HL-60 (cell line): Measurements from ENCODE around the gene DTNA.

Experiments
- GABPA ChIP-seq: IDR thresholded peaks from 2 replicates; pipeline ENCODE4 v1.6.1; 2012; ENCODE audit warnings: low read depth
- POLR2AphosphoS5 ChIP-seq: IDR thresholded peaks from 2 replicates; pipeline ENCODE4 v1.6.1; 2012; ENCODE audit warnings: low read depth
- SPI1 ChIP-seq: IDR thresholded peaks from 2 replicates; pipeline ENCODE4 v1.6.1; 2012; ENCODE audit warnings: low read depth, mild to moderate bottlenecking, borderline replicate concordance
- TF ChIP-seq, protein P1 (sequence below): IDR thresholded peaks from one replicate; pipeline ENCODE4 v1.5.1; 2011; ENCODE audit warnings: low read length, control low read depth, inconsistent platforms; ENCODE audit not compliant: insufficient read depth
- TF ChIP-seq, protein P2 (sequence below): IDR thresholded peaks from 2 replicates; pipeline ENCODE4 v1.6.1; 2012; ENCODE audit warnings: low read depth; ENCODE audit not compliant: insufficient replicate concordance

DNA sequence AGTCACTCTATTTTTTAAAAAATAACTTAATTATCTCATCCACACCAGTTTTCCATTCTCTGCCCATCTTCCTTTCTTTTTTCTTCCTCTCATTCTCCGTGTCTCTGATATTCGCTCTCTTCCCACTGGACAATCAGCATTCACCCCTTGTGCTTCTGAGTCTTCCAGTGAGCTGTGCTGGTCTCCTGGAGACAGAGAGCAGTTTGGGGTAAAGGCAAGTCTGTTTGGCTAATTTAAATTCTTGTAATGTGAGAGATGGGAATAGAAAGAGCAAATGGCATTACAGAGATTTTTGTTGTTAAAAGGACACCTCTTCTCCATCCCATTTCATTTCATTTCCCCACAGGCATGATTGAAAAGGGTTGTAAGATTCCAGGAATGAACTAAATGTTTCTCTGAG, 107.5 kb downstream of the DTNA start:
- TF ChIP-seq, protein P1, sequence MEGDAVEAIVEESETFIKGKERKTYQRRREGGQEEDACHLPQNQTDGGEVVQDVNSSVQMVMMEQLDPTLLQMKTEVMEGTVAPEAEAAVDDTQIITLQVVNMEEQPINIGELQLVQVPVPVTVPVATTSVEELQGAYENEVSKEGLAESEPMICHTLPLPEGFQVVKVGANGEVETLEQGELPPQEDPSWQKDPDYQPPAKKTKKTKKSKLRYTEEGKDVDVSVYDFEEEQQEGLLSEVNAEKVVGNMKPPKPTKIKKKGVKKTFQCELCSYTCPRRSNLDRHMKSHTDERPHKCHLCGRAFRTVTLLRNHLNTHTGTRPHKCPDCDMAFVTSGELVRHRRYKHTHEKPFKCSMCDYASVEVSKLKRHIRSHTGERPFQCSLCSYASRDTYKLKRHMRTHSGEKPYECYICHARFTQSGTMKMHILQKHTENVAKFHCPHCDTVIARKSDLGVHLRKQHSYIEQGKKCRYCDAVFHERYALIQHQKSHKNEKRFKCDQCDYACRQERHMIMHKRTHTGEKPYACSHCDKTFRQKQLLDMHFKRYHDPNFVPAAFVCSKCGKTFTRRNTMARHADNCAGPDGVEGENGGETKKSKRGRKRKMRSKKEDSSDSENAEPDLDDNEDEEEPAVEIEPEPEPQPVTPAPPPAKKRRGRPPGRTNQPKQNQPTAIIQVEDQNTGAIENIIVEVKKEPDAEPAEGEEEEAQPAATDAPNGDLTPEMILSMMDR = no peak
- TF ChIP-seq POLR2AphosphoS5 (no peak), GABPA (no peak), SPI1 (no peak)
- TF ChIP-seq, protein P2, sequence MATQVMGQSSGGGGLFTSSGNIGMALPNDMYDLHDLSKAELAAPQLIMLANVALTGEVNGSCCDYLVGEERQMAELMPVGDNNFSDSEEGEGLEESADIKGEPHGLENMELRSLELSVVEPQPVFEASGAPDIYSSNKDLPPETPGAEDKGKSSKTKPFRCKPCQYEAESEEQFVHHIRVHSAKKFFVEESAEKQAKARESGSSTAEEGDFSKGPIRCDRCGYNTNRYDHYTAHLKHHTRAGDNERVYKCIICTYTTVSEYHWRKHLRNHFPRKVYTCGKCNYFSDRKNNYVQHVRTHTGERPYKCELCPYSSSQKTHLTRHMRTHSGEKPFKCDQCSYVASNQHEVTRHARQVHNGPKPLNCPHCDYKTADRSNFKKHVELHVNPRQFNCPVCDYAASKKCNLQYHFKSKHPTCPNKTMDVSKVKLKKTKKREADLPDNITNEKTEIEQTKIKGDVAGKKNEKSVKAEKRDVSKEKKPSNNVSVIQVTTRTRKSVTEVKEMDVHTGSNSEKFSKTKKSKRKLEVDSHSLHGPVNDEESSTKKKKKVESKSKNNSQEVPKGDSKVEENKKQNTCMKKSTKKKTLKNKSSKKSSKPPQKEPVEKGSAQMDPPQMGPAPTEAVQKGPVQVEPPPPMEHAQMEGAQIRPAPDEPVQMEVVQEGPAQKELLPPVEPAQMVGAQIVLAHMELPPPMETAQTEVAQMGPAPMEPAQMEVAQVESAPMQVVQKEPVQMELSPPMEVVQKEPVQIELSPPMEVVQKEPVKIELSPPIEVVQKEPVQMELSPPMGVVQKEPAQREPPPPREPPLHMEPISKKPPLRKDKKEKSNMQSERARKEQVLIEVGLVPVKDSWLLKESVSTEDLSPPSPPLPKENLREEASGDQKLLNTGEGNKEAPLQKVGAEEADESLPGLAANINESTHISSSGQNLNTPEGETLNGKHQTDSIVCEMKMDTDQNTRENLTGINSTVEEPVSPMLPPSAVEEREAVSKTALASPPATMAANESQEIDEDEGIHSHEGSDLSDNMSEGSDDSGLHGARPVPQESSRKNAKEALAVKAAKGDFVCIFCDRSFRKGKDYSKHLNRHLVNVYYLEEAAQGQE = no peak
